ENCODE measurements around the gene UBN2. TPM values are rescaled to one million over a fixed set of nuclear protein-coding genes. Genes with fewer than 3 reads are reported as not detected.

The UBN2 gene
- total and polyA plus RNA-seq, 10 of the 15 experiments (the other 5 are each of a cell fraction or from before 2014, with no cell fraction given), result 0.27 to 8.5 (median 2.5) TPM

DNA sequence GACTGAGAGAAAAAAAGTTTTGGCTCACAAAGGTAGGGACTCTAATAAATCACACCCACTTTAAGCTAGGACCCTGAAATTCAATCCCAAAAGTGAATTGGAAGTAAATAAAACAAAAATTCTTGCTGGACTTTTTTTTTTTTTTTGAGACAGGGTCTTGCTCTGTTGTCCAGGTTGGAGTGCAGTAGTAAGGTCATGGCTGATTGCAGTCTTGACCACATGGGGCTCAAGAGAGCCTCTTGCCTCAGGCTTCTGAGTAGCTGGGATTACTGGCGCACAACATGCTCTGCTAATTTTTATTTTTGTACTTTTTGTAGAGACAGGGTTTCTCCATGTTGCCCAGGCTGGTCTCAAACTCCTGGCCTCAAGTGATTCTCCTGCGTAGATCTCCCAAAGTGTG, 123.7 kb downstream of the UBN2 start (continued):
- TF ChIP-seq FOS (IDR thresholded peaks at IDR 0.05; ENCODE audit: borderline replicate concordance, extremely low read depth, insufficient read length) (no peak), NFXL1 (IDR thresholded peaks at IDR 0.05; ENCODE audit: borderline replicate concordance) (no peak), MTA2 (IDR thresholded peaks at IDR 0.05; ENCODE audit: low read depth) (no peak), DPF2 (IDR thresholded peaks at IDR 0.05) (no peak)

DNA sequence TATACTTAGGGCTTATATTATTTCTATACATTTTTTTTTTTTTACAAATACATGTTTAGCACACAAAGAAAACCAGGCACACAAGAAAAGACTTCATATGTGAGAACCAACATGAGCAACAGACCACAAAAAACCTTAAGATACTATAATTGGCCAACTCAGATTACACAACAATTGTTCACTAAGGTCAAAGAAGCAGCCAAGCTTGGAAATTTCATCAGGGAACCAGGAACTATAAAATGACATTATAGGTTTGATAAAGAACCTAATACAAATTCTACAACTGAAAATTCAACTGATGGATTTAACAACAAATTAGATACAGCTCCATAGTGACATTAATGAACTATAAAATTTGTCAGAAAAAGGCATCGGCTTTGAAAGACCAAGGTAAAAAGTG, 124.3 kb downstream of the UBN2 start:
- Histone ChIP-seq H3K79me2 (ENCODE audit: control insufficient read depth, insufficient read depth, low read length) (peaks cover 21% of the 10 kb centered on the region), H3K4me2 (ENCODE audit: control insufficient read depth, insufficient read depth) (no peak overlapping the region), H3K27me3 (replicated peaks in 1 of 2; ENCODE audit: control insufficient read depth in 2 of 2, insufficient read depth in 2 of 2, low read length in 1 of 2) (no peaks in the 10 kb centered on the region), H3K4me3 (no peak overlapping the region), H2AFZ (ENCODE audit: control insufficient read depth, low read depth, low read length) (no peak overlapping the region), H3K9ac (ENCODE audit: control insufficient read depth, insufficient read depth, low read length) (no peak overlapping the region), H3K4me1 (ENCODE audit: control insufficient read depth, insufficient read depth, low read length) (no peaks in the 10 kb centered on the region), H3K36me3 (ENCODE audit: control insufficient read depth in 2 of 2, insufficient read depth in 2 of 2, low read length in 1 of 2) (no peaks in the 10 kb centered on the region; a peak in 1 of 4 replicates), H4K20me1 (ENCODE audit: control insufficient read depth, insufficient read depth) (no peaks in the 10 kb centered on the region), H3K9me3 (replicated peaks; ENCODE audit: control insufficient read depth, insufficient read depth, low read length) (no peaks in the 10 kb centered on the region), H3K27ac (ENCODE audit: control insufficient read depth, insufficient read depth) (no peak overlapping the region)
- ATAC-seq (no peak), FAIRE-seq (no peak), DNase-seq (ENCODE audit: low read depth, low spot score) (no peak)
- CTCF ChIA-PET, result interaction anchor here (0.9 kb wide), 1 partner anchor 25 kb away, joined by 4 read pairs; no protein-coding TSS in a partner anchor
- in situ Hi-C loops (cut with MboI), result loop anchor here (5.0 to 25.0 kb wide), 2 partner anchors 243 to 1557 kb away; partner anchors contain the start of gene BRAF
- intact Hi-C loops (cut with micrococcal nuclease; ENCODE audit: unreplicated experiment), result loop anchor here (5.0 kb wide), 1 partner anchor 238 kb away; no protein-coding TSS in a partner anchor
- no TSS peak for BruUV-seq (replicated peaks)
- SMC1A ChIA-PET (ENCODE audit: uncharacterized antibody, unreplicated experiment), result interaction anchor here (1.1 to 2.9 kb wide), 4 partner anchors 10 to 235 kb away, joined by 3 to 8 read pairs (median 4); no protein-coding TSS in a partner anchor
- POLR2A ChIA-PET, result interaction anchor here (0.7 to 1.3 kb wide), 2 partner anchors 9 to 11 kb away, joined by 3 to 4 read pairs; no protein-coding TSS in a partner anchor
- 100% methylated on average over 1 of the region's 1 CpG for WGBS (ENCODE audit: insufficient coverage, insufficient replicate concordance, low lambda C conversion rate, missing lambda C conversion rate)
- RAD21 ChIA-PET (ENCODE audit: unreplicated experiment), result no interaction called here
- TF ChIP-seq, protein P1, sequence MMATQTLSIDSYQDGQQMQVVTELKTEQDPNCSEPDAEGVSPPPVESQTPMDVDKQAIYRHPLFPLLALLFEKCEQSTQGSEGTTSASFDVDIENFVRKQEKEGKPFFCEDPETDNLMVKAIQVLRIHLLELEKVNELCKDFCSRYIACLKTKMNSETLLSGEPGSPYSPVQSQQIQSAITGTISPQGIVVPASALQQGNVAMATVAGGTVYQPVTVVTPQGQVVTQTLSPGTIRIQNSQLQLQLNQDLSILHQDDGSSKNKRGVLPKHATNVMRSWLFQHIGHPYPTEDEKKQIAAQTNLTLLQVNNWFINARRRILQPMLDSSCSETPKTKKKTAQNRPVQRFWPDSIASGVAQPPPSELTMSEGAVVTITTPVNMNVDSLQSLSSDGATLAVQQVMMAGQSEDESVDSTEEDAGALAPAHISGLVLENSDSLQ (IDR thresholded peaks at IDR 0.05), result no peak
- TF ChIP-seq SP1 (IDR thresholded peaks at IDR 0.05; ENCODE audit: low read depth, low read length) (no peak), PML (IDR thresholded peaks at IDR 0.05; ENCODE audit: low read length) (no peak), POLR2AphosphoS5 (IDR thresholded peaks at IDR 0.05; ENCODE audit: low read length) (no peak), HDAC2 (IDR thresholded peaks at IDR 0.05) (no peak), SREBF2 (IDR thresholded peaks at IDR 0.05; ENCODE audit: low read length) (no peak), NRF1 (conservative IDR thresholded peaks at IDR 0.05; ENCODE audit: low read depth, low read length) (no peak), YBX1 (IDR thresholded peaks at IDR 0.05) (no peak), SMAD5 (IDR thresholded peaks at IDR 0.05; ENCODE audit: low read depth) (no peak), MEF2A (IDR thresholded peaks at IDR 0.05; ENCODE audit: insufficient read depth, low read depth, low read length) (no peak)
- TF ChIP-seq, protein P2, sequence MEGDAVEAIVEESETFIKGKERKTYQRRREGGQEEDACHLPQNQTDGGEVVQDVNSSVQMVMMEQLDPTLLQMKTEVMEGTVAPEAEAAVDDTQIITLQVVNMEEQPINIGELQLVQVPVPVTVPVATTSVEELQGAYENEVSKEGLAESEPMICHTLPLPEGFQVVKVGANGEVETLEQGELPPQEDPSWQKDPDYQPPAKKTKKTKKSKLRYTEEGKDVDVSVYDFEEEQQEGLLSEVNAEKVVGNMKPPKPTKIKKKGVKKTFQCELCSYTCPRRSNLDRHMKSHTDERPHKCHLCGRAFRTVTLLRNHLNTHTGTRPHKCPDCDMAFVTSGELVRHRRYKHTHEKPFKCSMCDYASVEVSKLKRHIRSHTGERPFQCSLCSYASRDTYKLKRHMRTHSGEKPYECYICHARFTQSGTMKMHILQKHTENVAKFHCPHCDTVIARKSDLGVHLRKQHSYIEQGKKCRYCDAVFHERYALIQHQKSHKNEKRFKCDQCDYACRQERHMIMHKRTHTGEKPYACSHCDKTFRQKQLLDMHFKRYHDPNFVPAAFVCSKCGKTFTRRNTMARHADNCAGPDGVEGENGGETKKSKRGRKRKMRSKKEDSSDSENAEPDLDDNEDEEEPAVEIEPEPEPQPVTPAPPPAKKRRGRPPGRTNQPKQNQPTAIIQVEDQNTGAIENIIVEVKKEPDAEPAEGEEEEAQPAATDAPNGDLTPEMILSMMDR (IDR thresholded peaks at IDR 0.05 in 2 of 3, conservative IDR thresholded peaks at IDR 0.05 in 1 of 3; ENCODE audit: control insufficient read depth in 2 of 3, extremely low read depth in 1 of 3, insufficient read depth in 1 of 3, low read depth in 3 of 3, low read length in 3 of 3), result no peak
- TF ChIP-seq, protein P3, sequence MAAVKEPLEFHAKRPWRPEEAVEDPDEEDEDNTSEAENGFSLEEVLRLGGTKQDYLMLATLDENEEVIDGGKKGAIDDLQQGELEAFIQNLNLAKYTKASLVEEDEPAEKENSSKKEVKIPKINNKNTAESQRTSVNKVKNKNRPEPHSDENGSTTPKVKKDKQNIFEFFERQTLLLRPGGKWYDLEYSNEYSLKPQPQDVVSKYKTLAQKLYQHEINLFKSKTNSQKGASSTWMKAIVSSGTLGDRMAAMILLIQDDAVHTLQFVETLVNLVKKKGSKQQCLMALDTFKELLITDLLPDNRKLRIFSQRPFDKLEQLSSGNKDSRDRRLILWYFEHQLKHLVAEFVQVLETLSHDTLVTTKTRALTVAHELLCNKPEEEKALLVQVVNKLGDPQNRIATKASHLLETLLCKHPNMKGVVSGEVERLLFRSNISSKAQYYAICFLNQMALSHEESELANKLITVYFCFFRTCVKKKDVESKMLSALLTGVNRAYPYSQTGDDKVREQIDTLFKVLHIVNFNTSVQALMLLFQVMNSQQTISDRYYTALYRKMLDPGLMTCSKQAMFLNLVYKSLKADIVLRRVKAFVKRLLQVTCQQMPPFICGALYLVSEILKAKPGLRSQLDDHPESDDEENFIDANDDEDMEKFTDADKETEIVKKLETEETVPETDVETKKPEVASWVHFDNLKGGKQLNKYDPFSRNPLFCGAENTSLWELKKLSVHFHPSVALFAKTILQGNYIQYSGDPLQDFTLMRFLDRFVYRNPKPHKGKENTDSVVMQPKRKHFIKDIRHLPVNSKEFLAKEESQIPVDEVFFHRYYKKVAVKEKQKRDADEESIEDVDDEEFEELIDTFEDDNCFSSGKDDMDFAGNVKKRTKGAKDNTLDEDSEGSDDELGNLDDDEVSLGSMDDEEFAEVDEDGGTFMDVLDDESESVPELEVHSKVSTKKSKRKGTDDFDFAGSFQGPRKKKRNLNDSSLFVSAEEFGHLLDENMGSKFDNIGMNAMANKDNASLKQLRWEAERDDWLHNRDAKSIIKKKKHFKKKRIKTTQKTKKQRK (IDR thresholded peaks at IDR 0.05; ENCODE audit: low read depth, low read length), result no peak
- TF ChIP-seq, protein P4, sequence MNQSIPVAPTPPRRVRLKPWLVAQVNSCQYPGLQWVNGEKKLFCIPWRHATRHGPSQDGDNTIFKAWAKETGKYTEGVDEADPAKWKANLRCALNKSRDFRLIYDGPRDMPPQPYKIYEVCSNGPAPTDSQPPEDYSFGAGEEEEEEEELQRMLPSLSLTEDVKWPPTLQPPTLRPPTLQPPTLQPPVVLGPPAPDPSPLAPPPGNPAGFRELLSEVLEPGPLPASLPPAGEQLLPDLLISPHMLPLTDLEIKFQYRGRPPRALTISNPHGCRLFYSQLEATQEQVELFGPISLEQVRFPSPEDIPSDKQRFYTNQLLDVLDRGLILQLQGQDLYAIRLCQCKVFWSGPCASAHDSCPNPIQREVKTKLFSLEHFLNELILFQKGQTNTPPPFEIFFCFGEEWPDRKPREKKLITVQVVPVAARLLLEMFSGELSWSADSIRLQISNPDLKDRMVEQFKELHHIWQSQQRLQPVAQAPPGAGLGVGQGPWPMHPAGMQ (IDR thresholded peaks at IDR 0.05; ENCODE audit: borderline replicate concordance), result no peak
